Mesothelial cell of epicardium (in vitro differentiated cells): ENCODE results near the gene DYNC2LI1. TPM values are rescaled to one million over a fixed set of nuclear protein-coding genes. Genes with fewer than 3 reads are reported as not detected.
A peak's percentile ranks its signal among the peaks of the same experiment; 100 is the strongest.
"Not testable (repeated sequence)": the region's sequence is repeated elsewhere in the genome, so short reads cannot be mapped to it uniquely, and the experiment has no call there.

Experiments used
- DNase-seq, 2 experiments: peaks; one replicate each; pipeline ENCODE4 v3.0.0; 2021; ENCODE audit warnings: low spot score in 2 of 2; ENCODE audit not compliant: unreplicated experiment in 2 of 2
- H3K27ac Mint-ChIP-seq: 2 replicates; pipeline ENCODE4 v1.8.0; 2021; ENCODE audit warnings: mixed read lengths
- H3K27me3 Mint-ChIP-seq: 2 replicates; pipeline ENCODE4 v1.8.0; 2021; ENCODE audit warnings: low read depth, mixed read lengths
- H3K36me3 Mint-ChIP-seq: 2 replicates; pipeline ENCODE4 v1.8.0; 2021; ENCODE audit warnings: mixed read lengths
- H3K4me1 Mint-ChIP-seq: 2 replicates; pipeline ENCODE4 v1.8.0; 2021; ENCODE audit warnings: mixed read lengths
- H3K4me3 Mint-ChIP-seq: 2 replicates; pipeline ENCODE4 v1.8.0; 2021; ENCODE audit warnings: mild to moderate bottlenecking, moderate library complexity, mixed read lengths
- H3K9me3 Mint-ChIP-seq: 2 replicates; pipeline ENCODE4 v1.8.0; 2021; ENCODE audit warnings: mixed read lengths
- CTCF ChIP-seq: fragments of 200-600 bp; sonication (generic); IDR thresholded peaks from one replicate; pipeline ENCODE4 v1.5.0; 2021; ENCODE audit warnings: antibody characterized with exemption; ENCODE audit not compliant: unreplicated experiment
- total RNA-seq: library from RNA; stranded (reverse); gene quantifications from 3 replicates; pipeline ENCODE4 v1.2.1, GENCODE V29; 2021

DYNC2LI1 gene
- 29.2 to 31.0 TPM (median 30.7 TPM) in 3 replicates for total RNA-seq

- H3K36me3 Mint-ChIP-seq = peaks cover 4% of the 10 kb centered on the region
- DNase-seq = peak; percentile 75 to 86
- H3K27me3 Mint-ChIP-seq = peaks cover 6% of the 10 kb centered on the region
- H3K27ac Mint-ChIP-seq = peak within 1 kb of the TSS; percentile 100
- H3K4me1 Mint-ChIP-seq = peaks cover 9% of the 10 kb centered on the region
- no peak for TF ChIP-seq CTCF
- H3K4me3 Mint-ChIP-seq = peak within 1 kb of the TSS; percentile 96
- no peaks in the 10 kb centered on the region for H3K9me3 Mint-ChIP-seq
Observed at GRCh38 chr2:43773876-43774613, at the start of gene DYNC2LI1. DYNC2LI1 (plus strand) TSS chr2:43774039; CDS start chr2:43774139, 100 bp downstream.

DNA sequence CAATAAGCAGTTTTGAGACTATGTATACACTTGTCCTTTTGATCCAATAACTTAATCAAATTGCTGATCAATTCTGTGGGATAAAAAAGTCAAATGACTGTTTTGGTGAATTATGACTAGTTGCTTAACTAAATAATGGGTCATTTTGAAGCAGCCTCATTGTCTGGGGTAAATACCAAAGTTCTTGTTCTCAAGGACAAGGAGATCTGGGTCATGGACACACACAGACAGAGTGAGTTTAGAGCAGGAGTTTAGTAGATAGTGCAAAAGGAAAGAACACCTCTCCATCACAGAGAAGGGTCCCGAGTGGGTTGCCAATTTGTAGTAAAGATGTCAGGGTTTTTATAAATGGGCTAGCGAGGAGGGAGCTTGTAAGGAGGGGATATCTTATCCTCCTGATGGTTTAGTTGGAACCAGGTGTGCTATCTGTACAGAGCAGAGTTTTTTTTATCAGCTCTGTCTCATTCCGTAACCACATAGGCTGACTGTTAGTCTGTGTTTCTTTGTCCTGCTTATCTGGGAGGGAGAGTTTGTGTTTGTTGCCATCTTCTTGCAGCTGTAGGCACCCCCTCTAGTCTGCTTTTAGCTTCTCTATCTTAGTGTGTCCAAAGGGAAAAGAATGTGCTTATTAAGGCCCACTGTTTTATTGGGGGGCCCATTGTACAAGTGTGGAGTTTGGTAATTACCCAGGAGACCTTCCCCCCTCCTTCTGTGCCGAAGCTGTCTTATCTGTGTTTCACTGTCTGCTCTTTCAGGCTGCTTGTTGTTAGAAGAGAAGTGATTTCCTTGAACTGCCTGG lies 48.9 kb upstream of the DYNC2LI1 start:
- no peaks in the 10 kb centered on the region for H3K27me3 Mint-ChIP-seq
- DNase-seq = no peak
- H3K36me3 Mint-ChIP-seq = peaks cover 2% of the 10 kb centered on the region
- peak overlapping the region; percentile 58 for H3K4me3 Mint-ChIP-seq
- H3K9me3 Mint-ChIP-seq = no peaks in the 10 kb centered on the region
- peaks cover 23% of the 10 kb centered on the region for H3K4me1 Mint-ChIP-seq
- H3K27ac Mint-ChIP-seq = peak overlapping the region; percentile 94
- no peak for TF ChIP-seq CTCF

GRCh38 chr2:43725711-43726246 lies 48.1 kb upstream of the DYNC2LI1 start:
- Mint-ChIP-seq H3K36me3 (peaks cover 2% of the 10 kb centered on the region), H3K9me3 (no peaks in the 10 kb centered on the region), H3K27ac (peak overlapping the region; percentile 94), H3K27me3 (no peaks in the 10 kb centered on the region), H3K4me1 (peaks cover 23% of the 10 kb centered on the region), H3K4me3 (no peak overlapping the region)
- no peak for TF ChIP-seq CTCF
- DNase-seq = no peak

DNA sequence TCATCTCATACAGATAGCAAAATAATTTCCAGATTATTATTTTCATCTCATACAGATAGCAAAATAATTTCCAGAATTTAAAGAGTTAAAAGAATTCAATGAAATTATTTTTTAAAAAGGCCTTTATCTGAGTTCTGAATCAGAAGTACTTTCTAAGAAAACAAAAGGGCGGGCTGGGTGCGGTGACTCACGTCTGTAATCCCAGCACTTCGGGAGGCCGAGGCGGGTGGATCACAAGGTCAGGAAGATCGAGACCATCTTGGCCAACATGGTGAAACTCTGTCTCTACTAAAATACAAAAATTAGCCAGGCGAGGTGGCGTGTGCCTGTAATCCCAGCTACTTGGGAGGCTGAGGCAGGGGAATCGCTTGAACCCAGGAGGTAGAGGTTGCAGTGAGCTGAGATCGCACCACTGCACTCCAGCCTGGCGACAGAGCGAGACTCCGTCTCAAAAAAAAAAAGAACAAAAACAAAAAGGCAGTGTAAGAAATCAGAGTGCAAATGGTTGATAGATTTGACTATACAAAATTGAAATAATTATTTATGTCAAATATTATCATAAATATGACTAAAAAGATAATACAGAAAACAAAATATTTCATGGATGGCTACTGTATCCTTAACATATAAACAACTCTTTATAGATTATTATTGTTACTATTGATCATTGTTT lies 46.7 kb upstream of the DYNC2LI1 start:
- not testable (repeated sequence) for H3K27ac Mint-ChIP-seq, DNase-seq, H3K36me3 Mint-ChIP-seq, H3K4me3 Mint-ChIP-seq, H3K27me3 Mint-ChIP-seq, H3K9me3 Mint-ChIP-seq
- H3K4me1 Mint-ChIP-seq = peaks cover 23% of the 10 kb centered on the region

DNA sequence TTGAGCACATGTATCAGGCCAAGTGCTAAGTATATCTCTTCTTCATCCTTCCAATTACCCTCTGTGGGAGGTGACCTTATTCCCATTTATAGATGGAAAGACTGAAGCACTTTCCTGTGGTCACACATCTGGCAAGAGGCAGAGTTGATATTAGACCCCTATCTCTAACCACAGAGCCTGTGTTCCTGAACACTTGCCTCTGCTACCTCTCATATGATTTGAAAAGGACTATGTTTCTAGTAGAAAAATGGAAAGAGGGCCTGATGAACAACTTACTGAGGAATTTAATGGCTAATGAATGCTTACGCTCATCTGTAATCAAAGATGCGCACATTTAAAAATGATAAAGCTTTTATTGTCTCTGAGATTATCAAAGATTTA lies 46.2 kb upstream of the DYNC2LI1 start:
- no peaks in the 10 kb centered on the region for H3K9me3 Mint-ChIP-seq
- H3K4me1 Mint-ChIP-seq = peaks cover 23% of the 10 kb centered on the region
- no peak overlapping the region for H3K4me3 Mint-ChIP-seq
- no peak overlapping the region for H3K27ac Mint-ChIP-seq
- peaks cover 2% of the 10 kb centered on the region for H3K36me3 Mint-ChIP-seq
- no peaks in the 10 kb centered on the region for H3K27me3 Mint-ChIP-seq
- no peak for DNase-seq
- no peak for TF ChIP-seq CTCF
